GM23248 (cell line): ENCODE measurements around the gene TRIM44. TPM values are rescaled to one million over a fixed set of nuclear protein-coding genes. Genes with fewer than 3 reads are reported as not detected.

Experiments
- DNase-seq: peaks from one replicate; pipeline ENCODE4 v3.0.0-alpha.2; 2015
- H2AFZ ChIP-seq: fragments of 200-600 bp; sonication (generic); 2 replicates; pipeline ENCODE4 v1.6.1; 2016; ENCODE audit warnings: antibody characterized with exemption
- H3F3A ChIP-seq: fragments of 200-600 bp; sonication (generic); 2 replicates; pipeline ENCODE4 v1.6.1; 2016; ENCODE audit warnings: mild to moderate bottlenecking, antibody characterized with exemption, mixed run types; ENCODE audit not compliant: insufficient read depth
- H3K27ac ChIP-seq: fragments of 200-600 bp; sonication (generic); 2 replicates; pipeline ENCODE4 v1.5.1; 2016; ENCODE audit warnings: mild to moderate bottlenecking
- H3K27me3 ChIP-seq: fragments of 200-600 bp; sonication (generic); replicated peaks from 2 replicates; pipeline ENCODE4 v1.6.1; 2016; ENCODE audit warnings: mild to moderate bottlenecking; ENCODE audit not compliant: insufficient read depth
- H3K36me3 ChIP-seq: fragments of 200-600 bp; sonication (generic); 2 replicates; pipeline ENCODE4 v1.6.1; 2016; ENCODE audit warnings: low read depth, mild to moderate bottlenecking
- H3K4me1 ChIP-seq: fragments of 200-600 bp; sonication (generic); 2 replicates; pipeline ENCODE4 v1.6.1; 2016; ENCODE audit warnings: mild to moderate bottlenecking; ENCODE audit not compliant: insufficient read depth
- H3K4me2 ChIP-seq: fragments of 200-600 bp; sonication (generic); one replicate; pipeline ENCODE4 v1.6.1; 2016; ENCODE audit warnings: mild to moderate bottlenecking; ENCODE audit not compliant: unreplicated experiment
- H3K4me3 ChIP-seq: fragments of 200-600 bp; sonication (generic); 2 replicates; pipeline ENCODE4 v1.5.1; 2016; ENCODE audit warnings: mild to moderate bottlenecking
- H3K79me2 ChIP-seq: fragments of 200-600 bp; sonication (generic); 2 replicates; pipeline ENCODE4 v1.6.1; 2016; ENCODE audit warnings: mild to moderate bottlenecking; ENCODE audit not compliant: insufficient read depth
- H3K9ac ChIP-seq: fragments of 200-600 bp; sonication (generic); 2 replicates; pipeline ENCODE4 v1.6.1; 2016; ENCODE audit warnings: mild to moderate bottlenecking
- H3K9me2 ChIP-seq: fragments of 200-600 bp; sonication (generic); 2 replicates; pipeline ENCODE4 v1.6.1; 2016; ENCODE audit warnings: mixed run types, mild to moderate bottlenecking, moderate library complexity; ENCODE audit not compliant: insufficient read depth
- H3K9me3 ChIP-seq: fragments of 200-600 bp; sonication (generic); one replicate; pipeline ENCODE4 v1.6.1; 2017; ENCODE audit warnings: low read depth
- H4K20me1 ChIP-seq: fragments of 200-600 bp; sonication (generic); 2 replicates; pipeline ENCODE4 v1.6.0; 2016; ENCODE audit not compliant: insufficient read depth
- EZH2 ChIP-seq: fragments of 200-600 bp; sonication (generic); IDR thresholded peaks from 2 replicates; pipeline ENCODE4 v1.6.1; 2018; ENCODE audit warnings: antibody characterized with exemption, mild to moderate bottlenecking; ENCODE audit not compliant: insufficient read depth, poor library complexity, severe bottlenecking
- EZH2phosphoT487 ChIP-seq: fragments of 200-600 bp; sonication (generic); IDR thresholded peaks from 2 replicates; pipeline ENCODE4 v1.6.1; 2018; ENCODE audit warnings: antibody characterized with exemption, moderate library complexity, mild to moderate bottlenecking, low read depth; ENCODE audit not compliant: insufficient read depth
- WGBS, 2 experiments: methylation state at CpG; one replicate each; pipeline ENCODE4 v1.1.6; 2015 to 2017; ENCODE audit warnings: low lambda C conversion rate in 2 of 2, low coverage in 1 of 2; ENCODE audit errors: missing lambda C conversion rate in 2 of 2; 5-methylcytosine and 5-hydroxymethylcytosine counted together
- in situ Hi-C: fragments of 300-500 bp; cut with MboI; formaldehyde crosslinking; loops from 2 replicates; pipeline ENCODE4 v1.15.0; 2020
- polyA plus RNA-seq: library from polyadenylated mRNA; unstranded; fragments of >200 nt; fragmentation: Nextera tagmentation; extraction: Ambion mirVana; gene quantifications from 2 replicates; pipeline ENCODE4 v1.2.1, GENCODE V29; 2016
- total RNA-seq: library from RNA; depleted of rRNA; stranded (reverse); fragments of >200 nt; shearing (Covaris generic); gene quantifications from 2 replicates; pipeline ENCODE4 v1.2.3, GENCODE V29; 2014

TRIM44 gene
- total and polyA plus RNA-seq, 2 experiments from 2014 or later = 32.2 to 37.1 TPM

DNA sequence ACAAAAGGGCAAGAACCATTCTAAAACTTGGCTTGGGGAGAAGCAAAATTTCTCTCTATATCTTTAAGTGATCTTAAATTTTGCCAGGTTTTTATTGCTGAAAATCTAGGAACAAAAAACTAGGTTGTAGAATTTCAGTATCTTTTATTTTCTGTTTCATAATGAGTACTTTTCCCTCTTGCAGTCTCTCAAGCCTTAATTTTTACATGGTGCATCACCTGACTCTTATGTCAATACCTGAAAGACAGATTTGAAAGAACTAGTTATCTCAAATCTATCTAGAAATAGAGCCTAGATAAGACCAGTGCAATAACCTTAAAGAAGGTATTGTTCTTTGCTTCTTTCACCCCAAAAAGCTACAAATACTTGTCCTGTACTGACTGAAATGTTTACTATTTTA is 122.1 kb downstream of the TRIM44 start:
- Histone ChIP-seq H3K9me3 (no peaks in the 10 kb centered on the region), H4K20me1 (peaks cover 23% of the 10 kb centered on the region), H3K9me2 (no peaks in the 10 kb centered on the region), H3K9ac (no peak overlapping the region), H3K79me2 (peaks cover 65% of the 10 kb centered on the region), H3K27ac (no peak overlapping the region), H3F3A (peaks cover 20% of the 10 kb centered on the region; the same call in 1 of the 2 replicates), H3K4me3 (no peak overlapping the region), H3K36me3 (no peaks in the 10 kb centered on the region), H2AFZ (no peak overlapping the region), H3K4me2 (no peak overlapping the region), H3K27me3 (no peaks in the 10 kb centered on the region), H3K4me1 (peaks cover 43% of the 10 kb centered on the region)
- in situ Hi-C loops = no loop called here
- TF ChIP-seq EZH2phosphoT487 = no peak
- TF ChIP-seq EZH2 = no peak
- DNase-seq = no peak

DNA sequence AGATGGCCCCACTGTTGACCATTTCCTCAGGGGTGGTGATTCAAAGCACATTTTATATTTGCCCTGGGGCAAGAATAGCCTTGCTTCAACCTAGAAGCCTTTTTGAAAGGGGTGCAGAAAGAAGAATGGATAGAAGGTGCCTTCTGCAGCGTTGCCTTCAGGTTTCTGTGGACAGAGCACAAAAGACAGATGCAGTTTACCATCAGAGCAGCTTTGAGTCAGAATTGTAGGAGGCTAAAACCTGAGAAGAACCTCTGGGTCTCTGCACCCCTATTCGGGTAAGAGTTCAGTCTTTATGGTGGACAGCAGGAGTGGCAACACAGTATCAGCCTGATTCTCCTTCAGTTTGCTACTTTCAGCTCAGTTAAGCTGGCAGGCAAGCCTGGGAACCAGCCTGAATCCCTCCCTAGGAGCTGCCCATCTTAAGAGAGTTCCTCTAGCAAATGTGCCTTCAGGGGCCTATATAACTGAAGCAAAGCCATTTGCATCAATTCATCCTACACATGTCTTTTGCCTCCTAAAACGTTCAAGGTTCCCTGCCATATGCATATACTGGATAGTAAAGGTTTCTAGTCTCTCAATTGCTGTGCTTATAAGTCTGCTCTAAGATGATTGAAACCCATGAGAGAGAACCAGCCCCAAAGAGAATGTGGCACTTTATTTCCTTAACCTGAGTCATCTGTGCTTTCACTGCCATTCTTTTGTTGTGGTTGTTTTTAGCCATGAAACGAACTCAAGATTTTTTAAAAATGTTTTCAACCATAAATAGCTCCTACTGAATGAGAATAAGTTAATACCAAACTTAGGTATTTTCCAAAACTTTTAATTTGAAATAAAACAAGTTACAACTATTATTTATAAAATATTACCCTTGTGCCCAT is 123.0 kb downstream of the TRIM44 start:
- no peak overlapping the region for H3K4me3 ChIP-seq
- no peaks in the 10 kb centered on the region for H3K9me3 ChIP-seq
- H3K27ac ChIP-seq = no peak overlapping the region
- H3K9me2 ChIP-seq = no peaks in the 10 kb centered on the region
- H3F3A ChIP-seq = peaks cover 20% of the 10 kb centered on the region; the same call in 1 of the 2 replicates
- no peak for TF ChIP-seq EZH2
- TF ChIP-seq EZH2phosphoT487 = no peak
- H3K4me2 ChIP-seq = peak overlapping the region; percentile 24
- peaks cover 43% of the 10 kb centered on the region for H3K4me1 ChIP-seq
- no peaks in the 10 kb centered on the region for H3K27me3 ChIP-seq
- DNase-seq = peak; percentile 42
- no peak overlapping the region for H2AFZ ChIP-seq
- no peak overlapping the region for H3K9ac ChIP-seq
- H4K20me1 ChIP-seq = peaks cover 23% of the 10 kb centered on the region
- H3K79me2 ChIP-seq = peaks cover 65% of the 10 kb centered on the region
- no peaks in the 10 kb centered on the region for H3K36me3 ChIP-seq
- in situ Hi-C loops = no loop called here
- WGBS, 2 experiments = 54 to 55% methylated on average over 4 of the region's 4 CpGs

DNA sequence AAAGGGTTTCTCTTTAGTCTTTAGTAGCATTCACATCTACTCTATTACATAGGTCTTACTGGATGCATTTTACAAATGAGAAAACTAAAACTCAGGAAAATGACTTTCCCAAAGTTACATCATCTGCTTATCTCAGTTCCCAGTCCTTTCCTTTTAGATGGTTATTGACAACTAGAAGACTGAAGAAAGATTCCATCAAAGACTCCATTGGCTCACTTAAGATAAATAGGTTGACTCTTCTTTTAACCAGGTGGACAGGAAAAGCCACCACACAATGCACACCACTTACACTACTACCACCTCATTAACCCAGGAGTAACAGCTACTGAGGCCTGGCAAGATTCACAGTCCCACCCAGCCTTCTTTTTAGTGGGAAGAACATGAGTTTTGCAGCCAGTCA is 123.6 kb downstream of the TRIM44 start:
- no peaks in the 10 kb centered on the region for H3K36me3 ChIP-seq
- H3F3A ChIP-seq = peaks cover 20% of the 10 kb centered on the region; the same call in 1 of the 2 replicates
- H3K9ac ChIP-seq = no peak overlapping the region
- peaks cover 39% of the 10 kb centered on the region for H3K4me1 ChIP-seq
- no peaks in the 10 kb centered on the region for H3K9me2 ChIP-seq
- H3K4me3 ChIP-seq = no peak overlapping the region
- peaks cover 60% of the 10 kb centered on the region for H3K79me2 ChIP-seq
- no peaks in the 10 kb centered on the region for H3K27me3 ChIP-seq
- peaks cover 19% of the 10 kb centered on the region for H4K20me1 ChIP-seq
- no peak overlapping the region for H2AFZ ChIP-seq
- no peak overlapping the region for H3K27ac ChIP-seq
- H3K4me2 ChIP-seq = peak overlapping the region; percentile 24
- no peaks in the 10 kb centered on the region for H3K9me3 ChIP-seq
- TF ChIP-seq EZH2phosphoT487 = no peak
- TF ChIP-seq EZH2 = no peak
- no peak for DNase-seq
- in situ Hi-C loops = no loop called here

DNA sequence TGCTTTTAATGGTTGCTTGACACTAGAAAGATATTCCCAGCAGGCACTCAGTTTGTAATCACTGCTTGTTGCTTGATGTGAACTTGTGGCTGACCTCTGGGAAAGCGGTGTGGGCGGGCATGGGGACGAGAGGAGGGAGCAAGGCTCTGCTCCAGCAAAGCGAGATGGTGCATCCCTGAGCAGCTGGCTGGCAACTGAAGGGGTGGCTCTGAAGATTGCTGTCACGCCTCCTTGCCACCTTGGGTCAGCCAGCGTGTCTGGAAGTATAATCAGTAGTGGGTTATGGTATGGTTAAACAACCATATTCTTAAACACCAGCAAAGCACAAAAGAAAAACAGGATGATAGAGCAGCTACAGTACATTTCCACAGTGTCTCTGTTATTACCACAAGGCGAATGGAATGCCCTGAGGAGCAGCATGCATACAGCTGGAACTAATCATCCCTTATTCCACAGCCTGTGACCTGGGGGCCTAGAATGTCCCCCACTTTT is 124.5 kb downstream of the TRIM44 start:
- Histone ChIP-seq H4K20me1 (peaks cover 12% of the 10 kb centered on the region), H2AFZ (no peak overlapping the region), H3K9ac (no peak overlapping the region), H3K4me3 (no peak overlapping the region), H3K27ac (0 out of 2 replicates have a peak overlapping the region, but pooled peaks have one; percentile 16), H3K9me3 (no peaks in the 10 kb centered on the region), H3K27me3 (no peaks in the 10 kb centered on the region), H3F3A (peaks cover 13% of the 10 kb centered on the region; the same call in 1 of the 2 replicates), H3K4me1 (peaks cover 30% of the 10 kb centered on the region), H3K9me2 (no peaks in the 10 kb centered on the region), H3K79me2 (peaks cover 54% of the 10 kb centered on the region), H3K36me3 (no peaks in the 10 kb centered on the region), H3K4me2 (peak overlapping the region; percentile 20)
- DNase-seq = peak; percentile 70
- in situ Hi-C loops = no loop called here
- TF ChIP-seq EZH2 (no peak), EZH2phosphoT487 (no peak)
- WGBS, 2 experiments = 49 to 65% methylated on average over 7 of the region's 7 CpGs
